Neural cell (in vitro differentiated cells): ENCODE measurements around the gene TTC39C. TPM values are rescaled to one million over a fixed set of nuclear protein-coding genes. Genes with fewer than 3 reads are reported as not detected.

Source experiments
- H2AFZ ChIP-seq: fragments of 200-600, 300-800 bp; sonication (generic), shearing (Covaris generic); 2 replicates; pipeline ENCODE4 v1.6.0; 2014; ENCODE audit warnings: low read depth, mild to moderate bottlenecking, antibody characterized with exemption, low read length, moderate library complexity
- H3F3A ChIP-seq: fragments of 200-600 bp; shearing (Covaris generic); 2 replicates; pipeline ENCODE4 v1.6.1; 2016; ENCODE audit warnings: mild to moderate bottlenecking, moderate library complexity, mixed read lengths, antibody characterized with exemption, low read length; ENCODE audit not compliant: insufficient read depth, poor library complexity, severe bottlenecking
- H3K27ac ChIP-seq: fragments of 200-600, 300-800 bp; sonication (generic), shearing (Covaris generic); 2 replicates; pipeline ENCODE4 v1.5.1; 2014; ENCODE audit warnings: mild to moderate bottlenecking, low read length, moderate library complexity
- H3K27me3 ChIP-seq: fragments of 300-800, 200-600 bp; sonication (generic), shearing (Covaris generic); 2 replicates; pipeline ENCODE4 v1.6.0; 2014; ENCODE audit warnings: mild to moderate bottlenecking, low read depth, low read length, moderate library complexity; ENCODE audit not compliant: insufficient read depth
- H3K36me3 ChIP-seq: fragments of 300-800, 200-600 bp; sonication (generic), shearing (Covaris generic); 2 replicates; pipeline ENCODE4 v1.5.1; 2014; ENCODE audit warnings: mild to moderate bottlenecking, antibody characterized with exemption, low read length, moderate library complexity; ENCODE audit not compliant: insufficient read depth
- H3K4me2 ChIP-seq: fragments of 300-800, 200-600 bp; sonication (generic), shearing (Covaris generic); 2 replicates; pipeline ENCODE4 v1.6.0; 2014; ENCODE audit warnings: mild to moderate bottlenecking, low read length
- H3K4me3 ChIP-seq: fragments of 300-800, 200-600 bp; sonication (generic), shearing (Covaris generic); 2 replicates; pipeline ENCODE4 v1.5.1; 2014; ENCODE audit warnings: mild to moderate bottlenecking, low read length, moderate library complexity
- H3K79me2 ChIP-seq: fragments of 200-600 bp; shearing (Covaris generic); replicated peaks from 2 replicates; pipeline ENCODE4 v1.6.0; 2014; ENCODE audit warnings: mild to moderate bottlenecking, low read length, moderate library complexity; ENCODE audit not compliant: insufficient read depth
- H3K9ac ChIP-seq: fragments of 300-800, 200-600 bp; sonication (generic), shearing (Covaris generic); 2 replicates; pipeline ENCODE4 v1.6.1; 2016; ENCODE audit warnings: mild to moderate bottlenecking, low read length, mixed read lengths
- H3K9me2 ChIP-seq: fragments of 200-600 bp; shearing (Covaris generic); 2 replicates; pipeline ENCODE4 v1.6.1; 2016; ENCODE audit warnings: mild to moderate bottlenecking, low read length, mixed read lengths; ENCODE audit not compliant: insufficient read depth
- H3K9me3 ChIP-seq: fragments of 200-600, 300-800 bp; sonication (generic), shearing (Covaris generic); 2 replicates; pipeline ENCODE4 v1.6.1; 2016; ENCODE audit warnings: mild to moderate bottlenecking, mixed run types, low read length, moderate library complexity, mixed read lengths
- H4K20me1 ChIP-seq: fragments of 200-600 bp; shearing (Covaris generic); 2 replicates; pipeline ENCODE4 v1.6.1; 2016; ENCODE audit warnings: mild to moderate bottlenecking, mixed run types; ENCODE audit not compliant: insufficient read depth
- EP300 ChIP-seq: fragments of 450-650 bp; conservative IDR thresholded peaks from 2 replicates; pipeline ENCODE4 v1.6.1; 2014; ENCODE audit warnings: antibody characterized with exemption, mild to moderate bottlenecking, moderate library complexity; ENCODE audit not compliant: poor library complexity, severe bottlenecking
- EZH2 ChIP-seq: fragments of 200-600, 300-800 bp; shearing (Covaris generic), sonication (generic); IDR thresholded peaks from 2 replicates; pipeline ENCODE4 v1.6.1; 2014; ENCODE audit warnings: antibody characterized with exemption, low read length, borderline replicate concordance, mild to moderate bottlenecking; ENCODE audit not compliant: insufficient read depth, poor library complexity, severe bottlenecking
- MXI1 ChIP-seq: fragments of 450-650 bp; conservative IDR thresholded peaks from 2 replicates; pipeline ENCODE4 v1.6.1; 2014; ENCODE audit warnings: antibody characterized with exemption, mild to moderate bottlenecking; ENCODE audit not compliant: poor library complexity, severe bottlenecking
- POLR2AphosphoS5 ChIP-seq: IDR thresholded peaks from 2 replicates; pipeline ENCODE4 v1.6.1; 2012
- RAD21 ChIP-seq: fragments of 450-650 bp; conservative IDR thresholded peaks from 2 replicates; pipeline ENCODE4 v1.6.1; 2014; ENCODE audit warnings: antibody characterized with exemption, mild to moderate bottlenecking, moderate library complexity
- SMC3 ChIP-seq: fragments of 450-650 bp; conservative IDR thresholded peaks from 2 replicates; pipeline ENCODE4 v1.6.1; 2014; ENCODE audit warnings: antibody characterized with exemption, mild to moderate bottlenecking, moderate library complexity; ENCODE audit not compliant: poor library complexity
- TAF1 ChIP-seq: IDR thresholded peaks from 2 replicates; pipeline ENCODE4 v1.6.1; 2012; ENCODE audit warnings: low read depth
- polyA plus RNA-seq: library from polyadenylated mRNA; depleted of rRNA; stranded (reverse); fragments of >200 nt; gene quantifications from 2 replicates; pipeline ENCODE4 v1.2.3, GENCODE V29; 2014
- TF ChIP-seq, protein P1 (sequence below): fragments of 450-650 bp; IDR thresholded peaks from 2 replicates; pipeline ENCODE4 v1.5.1; 2014; ENCODE audit warnings: antibody characterized with exemption, mild to moderate bottlenecking, moderate library complexity; ENCODE audit not compliant: poor library complexity, severe bottlenecking
- TF ChIP-seq, protein P2 (sequence below): IDR thresholded peaks from 2 replicates; pipeline ENCODE4 v1.6.1; 2012; ENCODE audit warnings: borderline replicate concordance

Gene TTC39C
- polyA plus RNA-seq, 1 donor from 2014 or later = 19.9 TPM

DNA sequence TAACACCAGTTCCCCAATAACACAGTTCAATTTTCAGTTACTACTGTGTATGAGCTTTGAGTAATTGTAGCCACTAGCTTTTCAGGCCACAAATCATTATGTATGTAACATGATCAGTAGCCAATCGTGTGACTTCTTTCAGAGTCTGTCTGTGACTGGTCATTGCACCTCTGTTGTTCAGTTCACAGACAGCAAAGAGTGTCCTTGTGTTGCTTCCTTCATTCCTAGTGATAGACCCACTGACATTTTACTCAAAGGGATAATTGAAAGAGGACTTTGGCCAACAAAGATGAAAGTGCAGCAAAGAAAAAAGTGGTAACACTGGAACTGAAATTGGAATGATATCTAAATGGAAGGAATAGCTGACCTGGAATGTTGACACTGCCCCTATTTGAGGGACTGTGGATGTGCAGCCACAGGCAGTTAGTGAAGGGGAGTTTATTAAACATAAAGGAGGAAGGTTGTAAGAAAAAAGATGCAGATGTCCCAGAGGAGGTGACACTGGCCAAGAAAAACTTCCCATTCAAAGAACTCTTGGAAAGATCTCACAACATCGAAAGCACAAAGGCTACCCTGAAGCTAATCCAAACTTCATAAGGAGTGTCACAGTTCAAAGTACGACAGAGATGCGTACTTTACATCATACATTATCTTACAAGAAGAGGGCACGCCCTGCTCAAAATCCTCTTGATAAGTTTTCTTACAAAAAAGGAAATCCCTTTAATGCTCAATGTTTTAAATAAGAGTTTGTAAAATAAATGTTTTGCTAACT lies 19.3 kb downstream of the TTC39C start:
- TF ChIP-seq SMC3 (no peak), EZH2 (no peak), POLR2AphosphoS5 (no peak), TAF1 (no peak), EP300 (no peak)
- TF ChIP-seq, protein P1, sequence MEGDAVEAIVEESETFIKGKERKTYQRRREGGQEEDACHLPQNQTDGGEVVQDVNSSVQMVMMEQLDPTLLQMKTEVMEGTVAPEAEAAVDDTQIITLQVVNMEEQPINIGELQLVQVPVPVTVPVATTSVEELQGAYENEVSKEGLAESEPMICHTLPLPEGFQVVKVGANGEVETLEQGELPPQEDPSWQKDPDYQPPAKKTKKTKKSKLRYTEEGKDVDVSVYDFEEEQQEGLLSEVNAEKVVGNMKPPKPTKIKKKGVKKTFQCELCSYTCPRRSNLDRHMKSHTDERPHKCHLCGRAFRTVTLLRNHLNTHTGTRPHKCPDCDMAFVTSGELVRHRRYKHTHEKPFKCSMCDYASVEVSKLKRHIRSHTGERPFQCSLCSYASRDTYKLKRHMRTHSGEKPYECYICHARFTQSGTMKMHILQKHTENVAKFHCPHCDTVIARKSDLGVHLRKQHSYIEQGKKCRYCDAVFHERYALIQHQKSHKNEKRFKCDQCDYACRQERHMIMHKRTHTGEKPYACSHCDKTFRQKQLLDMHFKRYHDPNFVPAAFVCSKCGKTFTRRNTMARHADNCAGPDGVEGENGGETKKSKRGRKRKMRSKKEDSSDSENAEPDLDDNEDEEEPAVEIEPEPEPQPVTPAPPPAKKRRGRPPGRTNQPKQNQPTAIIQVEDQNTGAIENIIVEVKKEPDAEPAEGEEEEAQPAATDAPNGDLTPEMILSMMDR = no peak
- peaks cover 13% of the 10 kb centered on the region for H3K79me2 ChIP-seq
- H3K9me3 ChIP-seq = no peaks in the 10 kb centered on the region

GRCh38 chr18:24035316-24035715 lies 20.8 kb downstream of the TTC39C start:
- H3K9ac ChIP-seq = no peak overlapping the region
- no peak overlapping the region for H3K4me3 ChIP-seq
- peaks cover 16% of the 10 kb centered on the region for H3K79me2 ChIP-seq
- no peak overlapping the region for H3K27ac ChIP-seq
- no peak overlapping the region for H3K4me2 ChIP-seq
- no peaks in the 10 kb centered on the region for H3K9me3 ChIP-seq
- H4K20me1 ChIP-seq = no peaks in the 10 kb centered on the region
- no peaks in the 10 kb centered on the region for H3F3A ChIP-seq
- no peaks in the 10 kb centered on the region for H3K9me2 ChIP-seq
- no peaks in the 10 kb centered on the region for H3K36me3 ChIP-seq
- TF ChIP-seq, protein P2, sequence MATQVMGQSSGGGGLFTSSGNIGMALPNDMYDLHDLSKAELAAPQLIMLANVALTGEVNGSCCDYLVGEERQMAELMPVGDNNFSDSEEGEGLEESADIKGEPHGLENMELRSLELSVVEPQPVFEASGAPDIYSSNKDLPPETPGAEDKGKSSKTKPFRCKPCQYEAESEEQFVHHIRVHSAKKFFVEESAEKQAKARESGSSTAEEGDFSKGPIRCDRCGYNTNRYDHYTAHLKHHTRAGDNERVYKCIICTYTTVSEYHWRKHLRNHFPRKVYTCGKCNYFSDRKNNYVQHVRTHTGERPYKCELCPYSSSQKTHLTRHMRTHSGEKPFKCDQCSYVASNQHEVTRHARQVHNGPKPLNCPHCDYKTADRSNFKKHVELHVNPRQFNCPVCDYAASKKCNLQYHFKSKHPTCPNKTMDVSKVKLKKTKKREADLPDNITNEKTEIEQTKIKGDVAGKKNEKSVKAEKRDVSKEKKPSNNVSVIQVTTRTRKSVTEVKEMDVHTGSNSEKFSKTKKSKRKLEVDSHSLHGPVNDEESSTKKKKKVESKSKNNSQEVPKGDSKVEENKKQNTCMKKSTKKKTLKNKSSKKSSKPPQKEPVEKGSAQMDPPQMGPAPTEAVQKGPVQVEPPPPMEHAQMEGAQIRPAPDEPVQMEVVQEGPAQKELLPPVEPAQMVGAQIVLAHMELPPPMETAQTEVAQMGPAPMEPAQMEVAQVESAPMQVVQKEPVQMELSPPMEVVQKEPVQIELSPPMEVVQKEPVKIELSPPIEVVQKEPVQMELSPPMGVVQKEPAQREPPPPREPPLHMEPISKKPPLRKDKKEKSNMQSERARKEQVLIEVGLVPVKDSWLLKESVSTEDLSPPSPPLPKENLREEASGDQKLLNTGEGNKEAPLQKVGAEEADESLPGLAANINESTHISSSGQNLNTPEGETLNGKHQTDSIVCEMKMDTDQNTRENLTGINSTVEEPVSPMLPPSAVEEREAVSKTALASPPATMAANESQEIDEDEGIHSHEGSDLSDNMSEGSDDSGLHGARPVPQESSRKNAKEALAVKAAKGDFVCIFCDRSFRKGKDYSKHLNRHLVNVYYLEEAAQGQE = no peak
- no peak for TF ChIP-seq POLR2AphosphoS5
- TF ChIP-seq TAF1 = no peak
- TF ChIP-seq MXI1 = no peak
- TF ChIP-seq EP300 = no peak
- no peak for TF ChIP-seq EZH2
- no peak for TF ChIP-seq SMC3
- no peak for TF ChIP-seq RAD21
- TF ChIP-seq, protein P1 = no peak
- no peaks in the 10 kb centered on the region for H3K27me3 ChIP-seq
- H2AFZ ChIP-seq = no peak overlapping the region

More for the DNA sequence above, 19.3 kb downstream of the TTC39C start:
- Histone ChIP-seq H3K27me3 (no peaks in the 10 kb centered on the region), H3F3A (no peaks in the 10 kb centered on the region), H3K9me2 (no peaks in the 10 kb centered on the region), H3K36me3 (no peaks in the 10 kb centered on the region), H3K4me3 (no peak overlapping the region), H3K27ac (no peak overlapping the region), H2AFZ (no peak overlapping the region), H3K9ac (no peak overlapping the region), H4K20me1 (no peaks in the 10 kb centered on the region), H3K4me2 (no peak overlapping the region)
